H1 (cell line): Measurements from ENCODE around the gene MOV10L1. TPM values are rescaled to one million over a fixed set of nuclear protein-coding genes. Genes with fewer than 3 reads are reported as not detected.

Experiments used
- ASH2L ChIP-seq: fragments of 200-600, 300-600 bp; sonication (generic); IDR thresholded peaks from one replicate; pipeline ENCODE4 v1.7.1; 2017; ENCODE audit warnings: low read length
- RAD21 ChIP-seq, 2 experiments: IDR thresholded peaks in 1 of 2; conservative IDR thresholded peaks in 1 of 2; 2 replicates each; pipeline ENCODE4 v1.6.1; 2011; ENCODE audit warnings: low read depth in 2 of 2, low read length in 2 of 2, improper control_type of control experiment in 1 of 2, inconsistent platforms in 1 of 2, mild to moderate bottlenecking in 1 of 2, moderate library complexity in 1 of 2
- SP2 ChIP-seq: IDR thresholded peaks from 2 replicates; pipeline ENCODE4 v1.6.1; 2012; ENCODE audit warnings: mild to moderate bottlenecking, low read length, inconsistent platforms
- polyA plus RNA-seq, 7 experiments: library from polyadenylated mRNA; depleted of rRNA in 3 of 7; stranded (reverse) in 5 of 7; unstranded in 2 of 7; fragments of >200 nt in 5 of 7; fragments of 200-250 nt in 2 of 7; gene quantifications; 1 replicate in 5 of 7; 2 replicates in 1 of 7; 4 replicates in 1 of 7; pipeline versions ENCODE4 v1.2.1 to v1.2.3, GENCODE V29; 2011 to 2013; ENCODE audit warnings: missing spikeins in 2 of 7, mixed read lengths in 2 of 7
- total RNA-seq: library from RNA; stranded (reverse); fragmentation: NEBNext Ultra II Directional; extraction: Animal tissue kit (Norgen Biotek cat#: 25700); gene quantifications from 2 replicates; pipeline ENCODE4 v1.2.1, GENCODE V29; 2021
- TF ChIP-seq, protein P1 (sequence below): fragments of 300-600 bp; sonication (generic); IDR thresholded peaks from 2 replicates; pipeline ENCODE4 v1.7.1; 2012; ENCODE audit warnings: low read length, moderate library complexity, mild to moderate bottlenecking, inconsistent platforms; ENCODE audit not compliant: insufficient replicate concordance

Gene MOV10L1
- total and polyA plus RNA-seq, 2 of the 8 experiments (the other 6 are each of a cell fraction or from before 2014, with no cell fraction given), result 0.32 TPM; not detected in 1

DNA sequence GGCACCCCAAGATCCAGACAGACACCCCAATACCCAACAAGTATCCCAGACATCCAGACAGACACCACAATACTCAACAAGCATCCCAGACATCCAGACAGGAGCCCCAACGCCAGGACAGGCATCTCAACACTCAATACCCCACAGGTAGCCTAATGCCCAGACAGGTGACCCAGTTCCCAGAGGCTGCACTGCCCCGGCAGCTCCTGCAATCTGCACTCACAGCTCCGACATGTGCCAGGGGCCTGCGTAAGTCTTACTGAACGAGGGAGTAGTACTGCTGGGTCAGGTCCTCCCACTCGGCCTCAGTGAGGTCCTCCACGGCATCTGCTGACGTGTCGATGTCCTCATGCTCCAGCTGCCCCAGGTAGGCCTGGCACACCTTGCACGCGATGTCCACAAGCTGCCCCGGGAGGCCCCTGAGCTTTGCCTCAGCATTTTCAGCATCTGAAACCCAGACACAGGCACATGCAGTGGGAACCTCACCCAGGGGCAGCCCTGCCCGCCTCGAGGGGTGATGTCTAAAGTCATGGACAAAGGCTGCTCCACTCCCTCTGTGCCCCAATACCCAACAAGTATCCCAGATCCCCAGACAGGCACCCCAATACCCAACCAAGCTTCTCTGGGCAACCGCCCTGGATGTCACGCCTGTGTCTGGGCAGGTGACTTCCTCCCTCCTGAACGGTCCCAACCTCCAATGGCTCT is 48.3 kb upstream of the MOV10L1 start (continued):
- TF ChIP-seq, protein P1, sequence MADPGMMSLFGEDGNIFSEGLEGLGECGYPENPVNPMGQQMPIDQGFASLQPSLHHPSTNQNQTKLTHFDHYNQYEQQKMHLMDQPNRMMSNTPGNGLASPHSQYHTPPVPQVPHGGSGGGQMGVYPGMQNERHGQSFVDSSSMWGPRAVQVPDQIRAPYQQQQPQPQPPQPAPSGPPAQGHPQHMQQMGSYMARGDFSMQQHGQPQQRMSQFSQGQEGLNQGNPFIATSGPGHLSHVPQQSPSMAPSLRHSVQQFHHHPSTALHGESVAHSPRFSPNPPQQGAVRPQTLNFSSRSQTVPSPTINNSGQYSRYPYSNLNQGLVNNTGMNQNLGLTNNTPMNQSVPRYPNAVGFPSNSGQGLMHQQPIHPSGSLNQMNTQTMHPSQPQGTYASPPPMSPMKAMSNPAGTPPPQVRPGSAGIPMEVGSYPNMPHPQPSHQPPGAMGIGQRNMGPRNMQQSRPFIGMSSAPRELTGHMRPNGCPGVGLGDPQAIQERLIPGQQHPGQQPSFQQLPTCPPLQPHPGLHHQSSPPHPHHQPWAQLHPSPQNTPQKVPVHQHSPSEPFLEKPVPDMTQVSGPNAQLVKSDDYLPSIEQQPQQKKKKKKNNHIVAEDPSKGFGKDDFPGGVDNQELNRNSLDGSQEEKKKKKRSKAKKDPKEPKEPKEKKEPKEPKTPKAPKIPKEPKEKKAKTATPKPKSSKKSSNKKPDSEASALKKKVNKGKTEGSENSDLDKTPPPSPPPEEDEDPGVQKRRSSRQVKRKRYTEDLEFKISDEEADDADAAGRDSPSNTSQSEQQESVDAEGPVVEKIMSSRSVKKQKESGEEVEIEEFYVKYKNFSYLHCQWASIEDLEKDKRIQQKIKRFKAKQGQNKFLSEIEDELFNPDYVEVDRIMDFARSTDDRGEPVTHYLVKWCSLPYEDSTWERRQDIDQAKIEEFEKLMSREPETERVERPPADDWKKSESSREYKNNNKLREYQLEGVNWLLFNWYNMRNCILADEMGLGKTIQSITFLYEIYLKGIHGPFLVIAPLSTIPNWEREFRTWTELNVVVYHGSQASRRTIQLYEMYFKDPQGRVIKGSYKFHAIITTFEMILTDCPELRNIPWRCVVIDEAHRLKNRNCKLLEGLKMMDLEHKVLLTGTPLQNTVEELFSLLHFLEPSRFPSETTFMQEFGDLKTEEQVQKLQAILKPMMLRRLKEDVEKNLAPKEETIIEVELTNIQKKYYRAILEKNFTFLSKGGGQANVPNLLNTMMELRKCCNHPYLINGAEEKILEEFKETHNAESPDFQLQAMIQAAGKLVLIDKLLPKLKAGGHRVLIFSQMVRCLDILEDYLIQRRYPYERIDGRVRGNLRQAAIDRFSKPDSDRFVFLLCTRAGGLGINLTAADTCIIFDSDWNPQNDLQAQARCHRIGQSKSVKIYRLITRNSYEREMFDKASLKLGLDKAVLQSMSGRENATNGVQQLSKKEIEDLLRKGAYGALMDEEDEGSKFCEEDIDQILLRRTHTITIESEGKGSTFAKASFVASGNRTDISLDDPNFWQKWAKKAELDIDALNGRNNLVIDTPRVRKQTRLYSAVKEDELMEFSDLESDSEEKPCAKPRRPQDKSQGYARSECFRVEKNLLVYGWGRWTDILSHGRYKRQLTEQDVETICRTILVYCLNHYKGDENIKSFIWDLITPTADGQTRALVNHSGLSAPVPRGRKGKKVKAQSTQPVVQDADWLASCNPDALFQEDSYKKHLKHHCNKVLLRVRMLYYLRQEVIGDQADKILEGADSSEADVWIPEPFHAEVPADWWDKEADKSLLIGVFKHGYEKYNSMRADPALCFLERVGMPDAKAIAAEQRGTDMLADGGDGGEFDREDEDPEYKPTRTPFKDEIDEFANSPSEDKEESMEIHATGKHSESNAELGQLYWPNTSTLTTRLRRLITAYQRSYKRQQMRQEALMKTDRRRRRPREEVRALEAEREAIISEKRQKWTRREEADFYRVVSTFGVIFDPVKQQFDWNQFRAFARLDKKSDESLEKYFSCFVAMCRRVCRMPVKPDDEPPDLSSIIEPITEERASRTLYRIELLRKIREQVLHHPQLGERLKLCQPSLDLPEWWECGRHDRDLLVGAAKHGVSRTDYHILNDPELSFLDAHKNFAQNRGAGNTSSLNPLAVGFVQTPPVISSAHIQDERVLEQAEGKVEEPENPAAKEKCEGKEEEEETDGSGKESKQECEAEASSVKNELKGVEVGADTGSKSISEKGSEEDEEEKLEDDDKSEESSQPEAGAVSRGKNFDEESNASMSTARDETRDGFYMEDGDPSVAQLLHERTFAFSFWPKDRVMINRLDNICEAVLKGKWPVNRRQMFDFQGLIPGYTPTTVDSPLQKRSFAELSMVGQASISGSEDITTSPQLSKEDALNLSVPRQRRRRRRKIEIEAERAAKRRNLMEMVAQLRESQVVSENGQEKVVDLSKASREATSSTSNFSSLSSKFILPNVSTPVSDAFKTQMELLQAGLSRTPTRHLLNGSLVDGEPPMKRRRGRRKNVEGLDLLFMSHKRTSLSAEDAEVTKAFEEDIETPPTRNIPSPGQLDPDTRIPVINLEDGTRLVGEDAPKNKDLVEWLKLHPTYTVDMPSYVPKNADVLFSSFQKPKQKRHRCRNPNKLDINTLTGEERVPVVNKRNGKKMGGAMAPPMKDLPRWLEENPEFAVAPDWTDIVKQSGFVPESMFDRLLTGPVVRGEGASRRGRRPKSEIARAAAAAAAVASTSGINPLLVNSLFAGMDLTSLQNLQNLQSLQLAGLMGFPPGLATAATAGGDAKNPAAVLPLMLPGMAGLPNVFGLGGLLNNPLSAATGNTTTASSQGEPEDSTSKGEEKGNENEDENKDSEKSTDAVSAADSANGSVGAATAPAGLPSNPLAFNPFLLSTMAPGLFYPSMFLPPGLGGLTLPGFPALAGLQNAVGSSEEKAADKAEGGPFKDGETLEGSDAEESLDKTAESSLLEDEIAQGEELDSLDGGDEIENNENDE, result no peak
- TF ChIP-seq ASH2L (no peak), RAD21 (IDR thresholded peaks at IDR 0.05 in 1 of 2, conservative IDR thresholded peaks at IDR 0.05 in 1 of 2; ENCODE audit: low read depth in 2 of 2, low read length in 2 of 2) (no peak), SP2 (no peak)
